ENCODE measurements around the gene RBM17. TPM values are rescaled to one million over a fixed set of nuclear protein-coding genes. Genes with fewer than 3 reads are reported as not detected.
"Not testable (repeated sequence)": the region's sequence is repeated elsewhere in the genome, so short reads cannot be mapped to it uniquely, and the experiment has no call there.

The RBM17 gene
- total and polyA plus RNA-seq, 2 of the 4 experiments (the other 2 are of a cell fraction) = 24.6 to 56.7 TPM

DNA sequence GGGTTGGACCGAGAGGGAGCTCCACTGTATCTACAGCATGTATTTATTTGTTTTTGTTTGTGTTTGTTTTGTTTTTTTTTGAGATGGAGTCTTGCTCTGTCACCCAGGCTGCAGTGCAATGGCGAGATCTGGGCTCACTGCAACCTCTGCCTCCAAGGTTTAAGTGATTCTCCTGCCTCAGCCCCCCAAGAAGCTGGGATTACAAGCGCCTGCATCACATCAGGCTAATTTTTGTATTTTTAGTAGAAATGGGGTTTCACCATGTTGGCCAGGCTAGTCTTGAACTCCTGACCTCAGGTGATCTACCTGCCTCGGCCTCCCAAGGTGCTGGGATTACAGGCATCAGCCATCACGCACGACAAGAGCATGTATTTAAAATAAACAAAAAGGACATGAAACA, 45.5 kb upstream of the RBM17 start:
- H3K9ac ChIP-seq (ENCODE audit: low read depth, low read length); DNase-seq; H3K4me1 ChIP-seq (ENCODE audit: control insufficient read depth, insufficient read depth, low read length); H2AK5ac ChIP-seq (ENCODE audit: low read depth, low read length); H3K14ac ChIP-seq (replicated peaks; ENCODE audit: low read depth, low read length); H3K9me3 ChIP-seq (ENCODE audit: control insufficient read depth, insufficient read depth, low read length); H2BK20ac ChIP-seq (ENCODE audit: low read depth, low read length); H4K91ac ChIP-seq (ENCODE audit: insufficient read depth, low read depth, low read length); H3K56ac ChIP-seq (ENCODE audit: extremely low read depth, insufficient read depth, low read length); in situ Hi-C loops (cut with MboI; ENCODE audit: low sequenced_read_pairs); CTCF ChIA-PET; ATAC-seq (ENCODE audit: low read depth); H2BK15ac ChIP-seq (ENCODE audit: low read depth, low read length); H4K20me1 ChIP-seq (ENCODE audit: insufficient read depth, low read length); intact Hi-C loops (cut with micrococcal nuclease); H3K4ac ChIP-seq (ENCODE audit: low read depth, low read length); H3K4me2 ChIP-seq (ENCODE audit: low read depth, low read length); dilution Hi-C loops (cut with HindIII; ENCODE audit: low sequenced_read_pairs, unreplicated experiment); H3K36me3 ChIP-seq (ENCODE audit: control insufficient read depth, insufficient read depth, low read length); H4K5ac ChIP-seq (ENCODE audit: low read depth, low read length); H2AFZ ChIP-seq (replicated peaks; ENCODE audit: low read length, poor library complexity); BruUV-seq (replicated peaks); H3K27ac ChIP-seq (ENCODE audit: insufficient read depth, low read length); H3K79me1 ChIP-seq (ENCODE audit: low read depth in 1 of 2, low read length in 2 of 2); H2AK9ac ChIP-seq (replicated peaks; ENCODE audit: low read depth, low read length, poor library complexity); H2BK5ac ChIP-seq (ENCODE audit: low read depth, low read length, poor library complexity, severe bottlenecking); H4K8ac ChIP-seq (ENCODE audit: low read depth in 2 of 2, low read length in 2 of 2); H3K18ac ChIP-seq (ENCODE audit: low read depth, low read length); H3K4me3 ChIP-seq (ENCODE audit: insufficient read depth, low read depth, low read length); H3K9me1 ChIP-seq (ENCODE audit: insufficient read depth, low read length); H2BK120ac ChIP-seq (ENCODE audit: low read depth, low read length); H3K23ac ChIP-seq (ENCODE audit: low read depth, low read length): not testable (repeated sequence)
- WGBS, 2 experiments (ENCODE audit: extremely low coverage in 2 of 2, insufficient read length in 1 of 2) = no CpG with 5 or more reads among the region's 6 CpGs
- peaks cover 46% of the 10 kb centered on the region for H3K27me3 ChIP-seq (ENCODE audit: control insufficient read depth, insufficient read depth, low read length)
- POLR2A ChIA-PET (ENCODE audit: unreplicated experiment) = interaction anchor here (0.6 kb wide), 1 partner anchor 104 kb away, joined by 7 read pairs; no protein-coding TSS in a partner anchor

Measured in IMR-90 (cell line).